Cardiac muscle cell (in vitro differentiated cells and primary cell): ENCODE results near the gene AKTIP. TPM values are rescaled to one million over a fixed set of nuclear protein-coding genes. Genes with fewer than 3 reads are reported as not detected.

ENCODE experiments used
- DNase-seq, 2 donors: peaks; one replicate each; pipeline versions ENCODE4 v3.0.0 to v3.0.0-alpha.2; 2010 to 2017; ENCODE audit warnings: low read depth in 1 of 2, low spot score in 1 of 2
- H3K27ac ChIP-seq: fragments of 200-600 bp; sonication (generic); 2 replicates; pipeline ENCODE4 v1.5.1; 2016
- H3K27me3 ChIP-seq: fragments of 200-600 bp; sonication (generic); 2 replicates; pipeline ENCODE4 v1.6.0; 2016; ENCODE audit warnings: control low read depth
- H3K36me3 ChIP-seq: fragments of 200-600 bp; sonication (generic); 2 replicates; pipeline ENCODE4 v1.5.1; 2016; ENCODE audit warnings: control low read depth
- H3K4me1 ChIP-seq: fragments of 200-600 bp; sonication (generic); 2 replicates; pipeline ENCODE4 v1.8.1; 2017; ENCODE audit warnings: low read depth, mild to moderate bottlenecking, mixed run types
- H3K4me3 ChIP-seq: fragments of 200-600 bp; sonication (generic); 2 replicates; pipeline ENCODE4 v1.5.1; 2016; ENCODE audit warnings: mild to moderate bottlenecking
- H3K9me3 ChIP-seq: fragments of 200-600 bp; sonication (generic); 2 replicates; pipeline ENCODE4 v1.5.1; 2017; ENCODE audit warnings: low read depth, mild to moderate bottlenecking, control low read depth
- CTCF ChIP-seq: IDR thresholded peaks from 2 replicates; pipeline ENCODE4 v1.5.1; 2012; ENCODE audit warnings: low read depth, mild to moderate bottlenecking, low read length
- polyA plus RNA-seq: library from polyadenylated mRNA; unstranded; fragments of >200 nt; fragmentation: Nextera tagmentation; extraction: Ambion mirVana; gene quantifications from 2 replicates; pipeline ENCODE4 v1.2.1, GENCODE V29; 2016
- total RNA-seq: library from RNA; depleted of rRNA; stranded (reverse); fragments of >200 nt; gene quantifications from 2 replicates; pipeline ENCODE4 v1.2.3, GENCODE V29; 2016

The AKTIP gene
- total and polyA plus RNA-seq, 2 experiments from 2014 or later = 33.9 to 39.4 TPM

- H3K36me3 ChIP-seq = no peaks in the 10 kb centered on the region
- no peak for DNase-seq
- H3K27ac ChIP-seq = no peak overlapping the region
- no peak for TF ChIP-seq CTCF
- no peaks in the 10 kb centered on the region for H3K27me3 ChIP-seq
- H3K4me1 ChIP-seq = peaks cover 26% of the 10 kb centered on the region
- no peaks in the 10 kb centered on the region for H3K9me3 ChIP-seq
- no peak overlapping the region for H3K4me3 ChIP-seq
Observed at GRCh38 chr16:53511403-53512280, 8.6 kb upstream of the AKTIP start.

- Histone ChIP-seq H3K9me3 (no peaks in the 10 kb centered on the region), H3K4me1 (peaks cover 26% of the 10 kb centered on the region), H3K27me3 (no peaks in the 10 kb centered on the region), H3K4me3 (no peak overlapping the region), H3K27ac (no peak overlapping the region), H3K36me3 (no peaks in the 10 kb centered on the region)
- TF ChIP-seq CTCF = no peak
- no peak for DNase-seq
Observed at GRCh38 chr16:53511084-53511402, 8.0 kb upstream of the AKTIP start.

- H3K27me3 ChIP-seq = no peaks in the 10 kb centered on the region
- no peak overlapping the region for H3K4me3 ChIP-seq
- DNase-seq = no peak
- peaks cover 26% of the 10 kb centered on the region for H3K4me1 ChIP-seq
- no peaks in the 10 kb centered on the region for H3K9me3 ChIP-seq
- no peak overlapping the region for H3K27ac ChIP-seq
- TF ChIP-seq CTCF = no peak
- no peaks in the 10 kb centered on the region for H3K36me3 ChIP-seq
Observed at GRCh38 chr16:53510704-53511070, 7.7 kb upstream of the AKTIP start.

- H3K27ac ChIP-seq = no peak overlapping the region
- peak; percentile 79 to 82 for DNase-seq
- peaks cover 26% of the 10 kb centered on the region for H3K4me1 ChIP-seq
- H3K27me3 ChIP-seq = no peaks in the 10 kb centered on the region
- TF ChIP-seq CTCF = peak; percentile 97
- H3K9me3 ChIP-seq = no peaks in the 10 kb centered on the region
- H3K4me3 ChIP-seq = no peak overlapping the region
- no peaks in the 10 kb centered on the region for H3K36me3 ChIP-seq
Observed at GRCh38 chr16:53509906-53510703, 7.1 kb upstream of the AKTIP start.

- H3K4me1 ChIP-seq = peaks cover 39% of the 10 kb centered on the region
Observed at GRCh38 chr16:53507464-53508179, 4.6 kb upstream of the AKTIP start.

More at GRCh38 chr16:53507464-53508179, 4.6 kb upstream of the AKTIP start:
- no peak for TF ChIP-seq CTCF
- Histone ChIP-seq H3K27me3 (no peaks in the 10 kb centered on the region), H3K9me3 (no peaks in the 10 kb centered on the region), H3K4me3 (no peak overlapping the region), H3K36me3 (no peaks in the 10 kb centered on the region), H3K27ac (peak overlapping the region; percentile 80)
- DNase-seq = peak in 1 of 2 donors; percentile 68
